NB4 (cell line): Measurements from ENCODE around the gene DNAJB14.

ENCODE experiments used
- MYC ChIP-seq: IDR thresholded peaks from 2 replicates; pipeline ENCODE4 v1.6.1; 2011; ENCODE audit warnings: low read depth, low read length
- POLR2A ChIP-seq: IDR thresholded peaks from 2 replicates; pipeline ENCODE4 v1.6.1; 2011; ENCODE audit warnings: mild to moderate bottlenecking; ENCODE audit not compliant: insufficient read length; ENCODE audit errors: extremely low read depth
- TF ChIP-seq, protein P1 (sequence below): IDR thresholded peaks from one replicate; pipeline ENCODE4 v1.5.1; 2012; ENCODE audit warnings: low read depth, low read length
- TF ChIP-seq, protein P2 (sequence below): IDR thresholded peaks from 2 replicates; pipeline ENCODE4 v1.6.1; 2011; ENCODE audit warnings: low read depth, low read length

DNA sequence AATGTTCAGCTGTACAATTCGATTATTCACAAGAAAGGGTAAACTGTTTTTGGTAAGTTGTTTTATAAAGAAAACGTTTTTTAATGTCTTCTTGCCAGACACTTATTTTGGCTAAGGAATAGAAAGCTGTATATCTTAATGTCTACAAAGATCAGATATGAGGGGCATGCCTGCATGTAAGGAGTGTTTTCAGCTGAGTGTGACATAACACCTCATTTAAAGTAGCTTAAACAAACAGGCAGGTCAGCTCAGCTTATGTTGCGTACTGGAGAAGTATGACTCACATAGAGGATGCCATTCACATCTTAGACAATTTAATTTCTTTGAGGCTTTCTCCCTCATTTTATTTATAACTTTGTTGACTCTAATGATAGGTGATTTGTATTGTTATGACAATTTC lies 82.6 kb downstream of the DNAJB14 start:
- TF ChIP-seq, protein P1, sequence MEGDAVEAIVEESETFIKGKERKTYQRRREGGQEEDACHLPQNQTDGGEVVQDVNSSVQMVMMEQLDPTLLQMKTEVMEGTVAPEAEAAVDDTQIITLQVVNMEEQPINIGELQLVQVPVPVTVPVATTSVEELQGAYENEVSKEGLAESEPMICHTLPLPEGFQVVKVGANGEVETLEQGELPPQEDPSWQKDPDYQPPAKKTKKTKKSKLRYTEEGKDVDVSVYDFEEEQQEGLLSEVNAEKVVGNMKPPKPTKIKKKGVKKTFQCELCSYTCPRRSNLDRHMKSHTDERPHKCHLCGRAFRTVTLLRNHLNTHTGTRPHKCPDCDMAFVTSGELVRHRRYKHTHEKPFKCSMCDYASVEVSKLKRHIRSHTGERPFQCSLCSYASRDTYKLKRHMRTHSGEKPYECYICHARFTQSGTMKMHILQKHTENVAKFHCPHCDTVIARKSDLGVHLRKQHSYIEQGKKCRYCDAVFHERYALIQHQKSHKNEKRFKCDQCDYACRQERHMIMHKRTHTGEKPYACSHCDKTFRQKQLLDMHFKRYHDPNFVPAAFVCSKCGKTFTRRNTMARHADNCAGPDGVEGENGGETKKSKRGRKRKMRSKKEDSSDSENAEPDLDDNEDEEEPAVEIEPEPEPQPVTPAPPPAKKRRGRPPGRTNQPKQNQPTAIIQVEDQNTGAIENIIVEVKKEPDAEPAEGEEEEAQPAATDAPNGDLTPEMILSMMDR, result no peak
- TF ChIP-seq, protein P2, sequence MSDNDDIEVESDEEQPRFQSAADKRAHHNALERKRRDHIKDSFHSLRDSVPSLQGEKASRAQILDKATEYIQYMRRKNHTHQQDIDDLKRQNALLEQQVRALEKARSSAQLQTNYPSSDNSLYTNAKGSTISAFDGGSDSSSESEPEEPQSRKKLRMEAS, result no peak
- TF ChIP-seq MYC, result no peak
- no peak for TF ChIP-seq POLR2A
